Mammary epithelial cell (primary cell): ENCODE measurements around the gene GJC2.

Experiments used
- EZH2 ChIP-seq: IDR thresholded peaks from 2 replicates; pipeline ENCODE4 v1.6.1; 2012; ENCODE audit warnings: low read length, inconsistent platforms, borderline replicate concordance
- TF ChIP-seq, protein P1 (sequence below), 2 donors: IDR thresholded peaks in 1 of 2; conservative IDR thresholded peaks in 1 of 2; 2 replicates each; pipeline ENCODE4 v1.5.1; 2011 to 2012; ENCODE audit warnings: inconsistent platforms in 2 of 2, low read length in 2 of 2, mild to moderate bottlenecking in 2 of 2, control low read depth in 1 of 2, low read depth in 1 of 2; ENCODE audit not compliant: insufficient read depth in 1 of 2; ENCODE audit errors: extremely low read depth in 1 of 2

GRCh38 chr1:228163007-228163753, 13.4 kb downstream of the GJC2 start:
- TF ChIP-seq, protein P1, sequence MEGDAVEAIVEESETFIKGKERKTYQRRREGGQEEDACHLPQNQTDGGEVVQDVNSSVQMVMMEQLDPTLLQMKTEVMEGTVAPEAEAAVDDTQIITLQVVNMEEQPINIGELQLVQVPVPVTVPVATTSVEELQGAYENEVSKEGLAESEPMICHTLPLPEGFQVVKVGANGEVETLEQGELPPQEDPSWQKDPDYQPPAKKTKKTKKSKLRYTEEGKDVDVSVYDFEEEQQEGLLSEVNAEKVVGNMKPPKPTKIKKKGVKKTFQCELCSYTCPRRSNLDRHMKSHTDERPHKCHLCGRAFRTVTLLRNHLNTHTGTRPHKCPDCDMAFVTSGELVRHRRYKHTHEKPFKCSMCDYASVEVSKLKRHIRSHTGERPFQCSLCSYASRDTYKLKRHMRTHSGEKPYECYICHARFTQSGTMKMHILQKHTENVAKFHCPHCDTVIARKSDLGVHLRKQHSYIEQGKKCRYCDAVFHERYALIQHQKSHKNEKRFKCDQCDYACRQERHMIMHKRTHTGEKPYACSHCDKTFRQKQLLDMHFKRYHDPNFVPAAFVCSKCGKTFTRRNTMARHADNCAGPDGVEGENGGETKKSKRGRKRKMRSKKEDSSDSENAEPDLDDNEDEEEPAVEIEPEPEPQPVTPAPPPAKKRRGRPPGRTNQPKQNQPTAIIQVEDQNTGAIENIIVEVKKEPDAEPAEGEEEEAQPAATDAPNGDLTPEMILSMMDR (conservative IDR thresholded peaks at IDR 0.05 in 1 of 2, IDR thresholded peaks at IDR 0.05 in 1 of 2; ENCODE audit: extremely low read depth in 1 of 2, insufficient read depth in 1 of 2, low read depth in 1 of 2, low read length in 2 of 2) = no peak
- TF ChIP-seq EZH2 = no peak
